ENCODE results near the gene NOS2.

DNA sequence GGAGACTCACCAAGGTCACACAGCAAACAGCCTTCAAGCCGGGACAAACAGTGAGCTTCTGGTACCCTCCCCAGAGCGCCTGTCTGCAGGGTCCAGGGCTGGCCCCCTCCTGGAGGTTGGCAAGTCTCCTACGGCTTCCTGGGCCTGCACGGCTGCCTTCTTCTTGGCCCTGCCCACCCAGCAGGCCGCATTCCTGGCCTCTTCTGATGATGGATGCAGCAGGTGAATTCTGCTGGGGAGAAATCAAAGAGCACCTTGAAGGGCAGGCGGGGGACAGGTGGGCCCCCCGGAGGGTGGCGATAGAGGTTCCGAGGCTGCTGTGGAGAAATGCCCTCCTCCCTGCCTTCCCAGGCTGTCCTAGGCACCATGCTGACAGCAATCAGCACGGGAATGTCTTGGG, 3.8 kb upstream of the NOS2 start:
- TF ChIP-seq, protein P1, sequence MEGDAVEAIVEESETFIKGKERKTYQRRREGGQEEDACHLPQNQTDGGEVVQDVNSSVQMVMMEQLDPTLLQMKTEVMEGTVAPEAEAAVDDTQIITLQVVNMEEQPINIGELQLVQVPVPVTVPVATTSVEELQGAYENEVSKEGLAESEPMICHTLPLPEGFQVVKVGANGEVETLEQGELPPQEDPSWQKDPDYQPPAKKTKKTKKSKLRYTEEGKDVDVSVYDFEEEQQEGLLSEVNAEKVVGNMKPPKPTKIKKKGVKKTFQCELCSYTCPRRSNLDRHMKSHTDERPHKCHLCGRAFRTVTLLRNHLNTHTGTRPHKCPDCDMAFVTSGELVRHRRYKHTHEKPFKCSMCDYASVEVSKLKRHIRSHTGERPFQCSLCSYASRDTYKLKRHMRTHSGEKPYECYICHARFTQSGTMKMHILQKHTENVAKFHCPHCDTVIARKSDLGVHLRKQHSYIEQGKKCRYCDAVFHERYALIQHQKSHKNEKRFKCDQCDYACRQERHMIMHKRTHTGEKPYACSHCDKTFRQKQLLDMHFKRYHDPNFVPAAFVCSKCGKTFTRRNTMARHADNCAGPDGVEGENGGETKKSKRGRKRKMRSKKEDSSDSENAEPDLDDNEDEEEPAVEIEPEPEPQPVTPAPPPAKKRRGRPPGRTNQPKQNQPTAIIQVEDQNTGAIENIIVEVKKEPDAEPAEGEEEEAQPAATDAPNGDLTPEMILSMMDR (IDR thresholded peaks at IDR 0.05) = no peak
- TF ChIP-seq POLR2A (IDR thresholded peaks at IDR 0.05) = no peak

All from uterus (tissue), 2 donors.